ENCODE measurements around the gene R3HDM4.

Gene R3HDM4

GRCh38 chr19:947090-947706 is 34.2 kb upstream of the R3HDM4 start:
- H3K4me1 Mint-ChIP-seq = peaks cover 27% of the 10 kb centered on the region

GRCh38 chr19:945401-946252 is 32.6 kb upstream of the R3HDM4 start:
- TF ChIP-seq CTCF (IDR thresholded peaks at IDR 0.05) = no peak
- peaks cover 2% of the 10 kb centered on the region for H3K27me3 Mint-ChIP-seq (ENCODE audit: low read depth, poor library complexity)
- H3K36me3 Mint-ChIP-seq (ENCODE audit: low read depth) = peaks cover 44% of the 10 kb centered on the region
- peaks cover 11% of the 10 kb centered on the region for H3K9me3 Mint-ChIP-seq
- H3K4me3 Mint-ChIP-seq = no peak overlapping the region
- no peak for DNase-seq
- H3K27ac Mint-ChIP-seq = no peak overlapping the region
- H3K4me1 Mint-ChIP-seq = peaks cover 24% of the 10 kb centered on the region

More at GRCh38 chr19:947090-947706, 34.2 kb upstream of the R3HDM4 start:
- peaks cover 2% of the 10 kb centered on the region for H3K27me3 Mint-ChIP-seq (ENCODE audit: low read depth, poor library complexity)
- no peak for TF ChIP-seq CTCF (IDR thresholded peaks at IDR 0.05)
- DNase-seq = no peak
- H3K27ac Mint-ChIP-seq = no peak overlapping the region
- H3K36me3 Mint-ChIP-seq (ENCODE audit: low read depth) = peaks cover 37% of the 10 kb centered on the region
- H3K4me3 Mint-ChIP-seq = no peak overlapping the region
- peaks cover 7% of the 10 kb centered on the region for H3K9me3 Mint-ChIP-seq

GRCh38 chr19:944663-945241 is 31.7 kb upstream of the R3HDM4 start:
- no peak for DNase-seq
- Mint-ChIP-seq H3K4me1 (peaks cover 26% of the 10 kb centered on the region), H3K27ac (peak overlapping the region; percentile 98), H3K36me3 (ENCODE audit: low read depth) (peaks cover 52% of the 10 kb centered on the region), H3K9me3 (peaks cover 11% of the 10 kb centered on the region), H3K4me3 (no peak overlapping the region), H3K27me3 (ENCODE audit: low read depth, poor library complexity) (peaks cover 2% of the 10 kb centered on the region)
- TF ChIP-seq CTCF (IDR thresholded peaks at IDR 0.05) = no peak

GRCh38 chr19:944171-944567 is 31.1 kb upstream of the R3HDM4 start:
- no peak for DNase-seq
- H3K4me1 Mint-ChIP-seq = peaks cover 32% of the 10 kb centered on the region

GRCh38 chr19:943551-944170 is 30.6 kb upstream of the R3HDM4 start:
- H3K9me3 Mint-ChIP-seq = peaks cover 11% of the 10 kb centered on the region
- no peak overlapping the region for H3K4me3 Mint-ChIP-seq
- peaks cover 2% of the 10 kb centered on the region for H3K27me3 Mint-ChIP-seq (ENCODE audit: low read depth, poor library complexity)
- H3K4me1 Mint-ChIP-seq = peaks cover 32% of the 10 kb centered on the region
- DNase-seq = no peak
- H3K27ac Mint-ChIP-seq = no peak overlapping the region
- H3K36me3 Mint-ChIP-seq (ENCODE audit: low read depth) = peaks cover 63% of the 10 kb centered on the region
- TF ChIP-seq CTCF (IDR thresholded peaks at IDR 0.05) = no peak

More at GRCh38 chr19:944171-944567, 31.1 kb upstream of the R3HDM4 start:
- Mint-ChIP-seq H3K4me3 (no peak overlapping the region), H3K36me3 (ENCODE audit: low read depth) (peaks cover 58% of the 10 kb centered on the region), H3K9me3 (peaks cover 11% of the 10 kb centered on the region), H3K27me3 (ENCODE audit: low read depth, poor library complexity) (peaks cover 2% of the 10 kb centered on the region), H3K27ac (no peak overlapping the region)
- TF ChIP-seq CTCF (IDR thresholded peaks at IDR 0.05) = no peak

Data from nephron progenitor cell (in vitro differentiated cells).